GM20000 (cell line): ENCODE results near the gene ALDH3A1.

Source experiments
- DNase-seq: peaks from one replicate; pipeline ENCODE4 v3.0.0; 2012; ENCODE audit warnings: low spot score
- TF ChIP-seq, protein P1 (sequence below): IDR thresholded peaks from 2 replicates; pipeline ENCODE4 v1.5.1; 2012; ENCODE audit warnings: mild to moderate bottlenecking, control low read depth; ENCODE audit errors: extremely low read depth, missing control alignments

Gene ALDH3A1

GRCh38 chr17:19720631-19721426 lies 27.3 kb downstream of the ALDH3A1 start:
- TF ChIP-seq, protein P1, sequence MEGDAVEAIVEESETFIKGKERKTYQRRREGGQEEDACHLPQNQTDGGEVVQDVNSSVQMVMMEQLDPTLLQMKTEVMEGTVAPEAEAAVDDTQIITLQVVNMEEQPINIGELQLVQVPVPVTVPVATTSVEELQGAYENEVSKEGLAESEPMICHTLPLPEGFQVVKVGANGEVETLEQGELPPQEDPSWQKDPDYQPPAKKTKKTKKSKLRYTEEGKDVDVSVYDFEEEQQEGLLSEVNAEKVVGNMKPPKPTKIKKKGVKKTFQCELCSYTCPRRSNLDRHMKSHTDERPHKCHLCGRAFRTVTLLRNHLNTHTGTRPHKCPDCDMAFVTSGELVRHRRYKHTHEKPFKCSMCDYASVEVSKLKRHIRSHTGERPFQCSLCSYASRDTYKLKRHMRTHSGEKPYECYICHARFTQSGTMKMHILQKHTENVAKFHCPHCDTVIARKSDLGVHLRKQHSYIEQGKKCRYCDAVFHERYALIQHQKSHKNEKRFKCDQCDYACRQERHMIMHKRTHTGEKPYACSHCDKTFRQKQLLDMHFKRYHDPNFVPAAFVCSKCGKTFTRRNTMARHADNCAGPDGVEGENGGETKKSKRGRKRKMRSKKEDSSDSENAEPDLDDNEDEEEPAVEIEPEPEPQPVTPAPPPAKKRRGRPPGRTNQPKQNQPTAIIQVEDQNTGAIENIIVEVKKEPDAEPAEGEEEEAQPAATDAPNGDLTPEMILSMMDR: no peak
- no peak for DNase-seq

- no peak for DNase-seq
- TF ChIP-seq, protein P1: no peak
These were observed 28.0 kb downstream of the ALDH3A1 start for GRCh38 chr17:19720210-19720475.

- TF ChIP-seq, protein P1: no peak
- DNase-seq: no peak
These were observed 28.5 kb downstream of the ALDH3A1 start for GRCh38 chr17:19719355-19720209.

DNA sequence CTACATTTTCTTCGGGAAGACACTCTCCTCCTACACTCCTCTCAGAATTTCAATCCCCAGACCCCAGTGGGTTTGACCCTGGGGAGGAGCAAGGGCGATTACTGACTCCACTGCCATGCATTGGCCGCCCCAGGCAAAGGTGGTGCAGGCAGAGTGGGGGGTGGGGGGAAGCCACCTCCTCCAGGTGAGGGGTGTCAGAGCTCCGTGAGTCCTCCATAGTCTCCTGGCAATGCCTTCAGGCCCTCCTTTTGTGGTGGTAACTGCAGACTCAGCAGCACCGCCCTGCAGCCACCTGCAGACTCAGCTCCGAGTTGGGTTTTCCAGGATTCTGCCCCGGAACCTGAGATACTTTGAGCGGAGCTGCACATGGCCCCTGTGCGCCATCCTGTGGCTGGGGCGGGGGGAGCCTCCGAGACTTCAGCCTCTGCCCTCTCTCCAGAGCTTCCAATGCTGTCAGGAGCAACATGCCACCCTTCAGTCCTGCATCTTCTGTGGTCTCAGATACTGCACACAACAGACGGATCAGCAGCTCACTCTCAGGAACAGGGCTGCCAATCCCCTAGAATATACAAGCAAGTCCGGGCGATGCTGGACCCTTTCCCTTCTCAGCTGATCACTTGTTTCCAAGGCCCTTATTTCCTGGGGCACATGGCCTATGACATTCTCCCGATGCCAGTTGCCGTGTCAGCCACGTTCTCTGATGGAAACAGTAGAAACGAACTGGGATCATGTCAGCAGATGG lies 29.3 kb downstream of the ALDH3A1 start:
- DNase-seq: no peak
- TF ChIP-seq, protein P1: no peak

GRCh38 chr17:19718041-19718612 lies 30.0 kb downstream of the ALDH3A1 start:
- DNase-seq: no peak
- TF ChIP-seq, protein P1: no peak

- TF ChIP-seq, protein P1: no peak
- no peak for DNase-seq
These were observed 30.6 kb downstream of the ALDH3A1 start for GRCh38 chr17:19717411-19717908.
